ENCODE results near the gene PTPRM.

GRCh38 chr18:8413189-8413588 lies 846.1 kb downstream of the PTPRM start:
- TF ChIP-seq MAX (IDR thresholded peaks at IDR 0.05; ENCODE audit: insufficient read depth, insufficient read length): no peak
- TF ChIP-seq JUN (IDR thresholded peaks at IDR 0.05; ENCODE audit: borderline replicate concordance, insufficient read depth, insufficient read length, low read depth): no peak

Measured in endothelial cell of umbilical vein (primary cell).